Esophagus muscularis mucosa (tissue), 4 donors: ENCODE results near the gene MED25. TPM values are rescaled to one million over a fixed set of nuclear protein-coding genes. Genes with fewer than 3 reads are reported as not detected.

Experiments
- DNase-seq: peaks from one replicate; pipeline ENCODE4 v3.0.0-alpha.2; 2017; ENCODE audit errors: extremely low spot score
- H3K27ac ChIP-seq, 4 donors: fragments of 200-600 bp; sonication (generic); replicated peaks in 1 of 4; 1 replicate in 3 of 4; 2 replicates in 1 of 4; pipeline ENCODE4 v1.5.1; 2016 to 2019; ENCODE audit warnings: mild to moderate bottlenecking in 1 of 4
- H3K27me3 ChIP-seq, 4 donors: fragments of 200-600 bp; sonication (generic); one replicate each; pipeline versions ENCODE4 v1.5.1 to v1.6.0; 2016 to 2019
- H3K36me3 ChIP-seq, 4 donors: fragments of 200-600 bp; sonication (generic); one replicate each; pipeline ENCODE4 v1.5.1; 2016 to 2019
- H3K4me1 ChIP-seq, 4 donors: fragments of 200-600 bp; sonication (generic); one replicate each; pipeline ENCODE4 v1.5.1; 2016 to 2019
- H3K4me3 ChIP-seq, 4 donors: fragments of 200-600 bp; sonication (generic); 1 replicate in 2 of 4; 2 replicates in 2 of 4; pipeline ENCODE4 v1.5.1; 2016 to 2019; ENCODE audit warnings: mild to moderate bottlenecking in 4 of 4, moderate library complexity in 1 of 4
- H3K9me3 ChIP-seq, 4 donors: fragments of 200-600 bp; sonication (generic); 1 replicate in 3 of 4; 2 replicates in 1 of 4; pipeline ENCODE4 v1.5.1; 2016 to 2019
- EP300 ChIP-seq: sonication (generic); formaldehyde crosslinking; IDR thresholded peaks from one replicate; pipeline ENCODE4 v1.6.1; 2017; ENCODE audit warnings: antibody characterized with exemption
- POLR2A ChIP-seq: fragments of 450-650 bp; IDR thresholded peaks from one replicate; pipeline ENCODE4 v1.6.1; 2017; ENCODE audit warnings: antibody characterized with exemption, moderate library complexity, mild to moderate bottlenecking, low read depth
- POLR2AphosphoS5 ChIP-seq, 2 donors: sonication (generic); formaldehyde crosslinking; IDR thresholded peaks; one replicate each; pipeline ENCODE4 v1.6.1; 2017; ENCODE audit warnings: antibody characterized with exemption in 2 of 2
- WGBS: methylation state at CpG from one replicate; pipeline ENCODE4 v1.1.5; 2018; 5-methylcytosine and 5-hydroxymethylcytosine counted together
- intact Hi-C: fragments of 100-400 bp; cut with DNase I; formaldehyde crosslinking; loops from one replicate; pipeline ENCODE4 v1.15.1; 2023
- total RNA-seq, 4 donors: library from RNA; depleted of rRNA; stranded (reverse); fragments of >200 nt; gene quantifications; one replicate each; pipeline versions ENCODE4 v1.1.0 to v1.2.1, GENCODE V29; 2016
- TF ChIP-seq, protein P1 (sequence below), 3 experiments: fragments of 200-600 bp in 2 of 3; fragments of 450-650 bp in 1 of 3; sonication (generic) in 2 of 3; IDR thresholded peaks; one replicate each; pipeline ENCODE4 v1.5.1; 2017 to 2019; ENCODE audit warnings: antibody characterized with exemption in 3 of 3, mild to moderate bottlenecking in 2 of 3, moderate library complexity in 1 of 3

Gene MED25
- total RNA-seq, 4 donors from 2014 or later, result 22.5 to 36.0 (median 34.1) TPM

DNA sequence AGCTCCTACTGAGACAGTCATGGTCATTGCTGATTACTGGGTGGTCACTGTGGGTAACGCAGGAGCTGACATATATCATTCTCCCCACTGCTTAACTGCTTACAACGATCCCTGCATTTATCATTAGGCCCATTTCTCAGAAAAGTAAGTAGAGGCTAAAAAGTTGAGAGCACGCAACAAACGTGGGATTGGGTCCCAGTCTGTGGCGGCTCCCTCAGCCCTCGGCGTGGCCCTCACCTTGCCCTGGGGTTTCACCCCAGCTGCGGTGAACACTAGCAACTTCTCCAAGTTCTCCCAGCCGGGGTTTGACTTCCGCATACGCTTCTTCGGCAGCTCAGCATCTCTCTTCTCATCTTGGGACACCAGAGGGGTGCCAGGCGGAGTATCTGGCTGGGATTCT is 46.8 kb downstream of the MED25 start:
- Histone ChIP-seq H3K36me3 (peaks cover 17 to 52% (median 49%) of the 10 kb centered on the region in 4 donors), H3K4me1 (peaks cover 37 to 69% (median 59%) of the 10 kb centered on the region in 4 donors), H3K27me3 (no peaks in the 10 kb centered on the region), H3K9me3 (no peaks in the 10 kb centered on the region), H3K4me3 (peak overlapping the region in 1 of 4 donors; percentile 12), H3K27ac (peak overlapping the region; percentile 15 to 95 (median 76))
- no peak for DNase-seq
- TF ChIP-seq EP300, result no peak
- no peak for TF ChIP-seq POLR2AphosphoS5 (IDR thresholded peaks at IDR 0.05)
- TF ChIP-seq, protein P1, sequence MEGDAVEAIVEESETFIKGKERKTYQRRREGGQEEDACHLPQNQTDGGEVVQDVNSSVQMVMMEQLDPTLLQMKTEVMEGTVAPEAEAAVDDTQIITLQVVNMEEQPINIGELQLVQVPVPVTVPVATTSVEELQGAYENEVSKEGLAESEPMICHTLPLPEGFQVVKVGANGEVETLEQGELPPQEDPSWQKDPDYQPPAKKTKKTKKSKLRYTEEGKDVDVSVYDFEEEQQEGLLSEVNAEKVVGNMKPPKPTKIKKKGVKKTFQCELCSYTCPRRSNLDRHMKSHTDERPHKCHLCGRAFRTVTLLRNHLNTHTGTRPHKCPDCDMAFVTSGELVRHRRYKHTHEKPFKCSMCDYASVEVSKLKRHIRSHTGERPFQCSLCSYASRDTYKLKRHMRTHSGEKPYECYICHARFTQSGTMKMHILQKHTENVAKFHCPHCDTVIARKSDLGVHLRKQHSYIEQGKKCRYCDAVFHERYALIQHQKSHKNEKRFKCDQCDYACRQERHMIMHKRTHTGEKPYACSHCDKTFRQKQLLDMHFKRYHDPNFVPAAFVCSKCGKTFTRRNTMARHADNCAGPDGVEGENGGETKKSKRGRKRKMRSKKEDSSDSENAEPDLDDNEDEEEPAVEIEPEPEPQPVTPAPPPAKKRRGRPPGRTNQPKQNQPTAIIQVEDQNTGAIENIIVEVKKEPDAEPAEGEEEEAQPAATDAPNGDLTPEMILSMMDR (IDR thresholded peaks at IDR 0.05), result no peak
- TF ChIP-seq POLR2A, result no peak
- 88% methylated on average over 12 of the region's 13 CpGs for WGBS
- intact Hi-C loops, result no loop called here

DNA sequence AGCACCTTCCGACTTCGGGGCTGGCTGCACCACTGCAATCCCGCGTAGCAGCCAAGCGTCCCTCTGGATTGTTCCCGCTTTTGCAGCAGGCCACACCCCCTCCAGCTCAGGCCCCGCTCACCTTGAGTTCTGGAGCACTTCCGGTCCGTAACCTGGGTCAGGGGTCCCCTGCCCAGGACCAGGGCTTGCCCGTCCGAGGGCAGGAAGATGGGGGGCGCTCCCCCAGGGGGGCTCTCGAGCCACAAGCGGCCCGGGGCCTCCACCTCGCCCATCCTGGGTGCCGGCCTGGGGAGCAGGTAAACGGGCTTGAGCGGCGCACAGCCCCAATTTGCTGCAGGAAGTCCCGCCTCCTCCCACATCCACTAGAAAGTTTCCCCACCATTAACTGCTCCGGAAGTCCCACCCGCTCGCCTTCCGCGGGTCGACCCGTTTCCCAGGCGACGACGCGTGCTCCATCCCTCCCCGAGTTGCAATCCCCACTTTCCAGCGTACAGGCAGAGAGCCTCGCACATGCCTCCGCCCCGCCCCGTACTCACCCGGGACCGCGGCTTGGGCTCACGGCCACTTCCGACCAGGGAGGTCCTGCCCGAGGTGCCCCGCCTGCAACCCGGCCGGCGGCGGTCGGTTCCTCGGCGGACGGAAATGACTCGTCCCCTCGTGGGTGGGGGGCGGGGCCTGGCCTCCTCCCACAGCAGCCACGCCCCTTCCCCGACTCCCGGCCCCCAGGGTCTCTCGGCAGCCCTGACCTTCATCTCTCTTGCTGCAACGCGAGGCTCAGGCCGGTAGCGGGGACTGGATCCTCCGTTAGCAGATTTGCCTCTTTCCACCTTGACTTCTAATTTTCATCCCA is 49.1 kb downstream of the MED25 start, which contains the start of gene PNKP:
Gene PNKP (minus strand): TSS at position 644 of the 850 bp plus-strand sequence. CDS start 372 bp downstream, at position 272.
- H3K36me3 ChIP-seq, result peaks cover 6 to 45% (median 35%) of the 10 kb centered on the region in 4 donors
- H3K27me3 ChIP-seq, result no peaks in the 10 kb centered on the region
- TF ChIP-seq POLR2A (peak; percentile 57), POLR2AphosphoS5 (IDR thresholded peaks at IDR 0.05) (peak; percentile 84 to 91), EP300 (no peak)
- TF ChIP-seq, protein P1 (IDR thresholded peaks at IDR 0.05), result no peak
- WGBS, result under 1% methylated on average over 21 of the region's 65 CpGs
- H3K4me3 ChIP-seq, result peak within 1 kb of the TSS; percentile 64 to 95 (median 81)
- peak within 1 kb of the TSS; percentile 89 to 96 (median 94) for H3K27ac ChIP-seq
- DNase-seq, result peak; percentile 98
- H3K9me3 ChIP-seq, result no peaks in the 10 kb centered on the region
- intact Hi-C loops, result no loop called here
- H3K4me1 ChIP-seq, result peaks cover 41 to 62% (median 58%) of the 10 kb centered on the region in 4 donors

DNA sequence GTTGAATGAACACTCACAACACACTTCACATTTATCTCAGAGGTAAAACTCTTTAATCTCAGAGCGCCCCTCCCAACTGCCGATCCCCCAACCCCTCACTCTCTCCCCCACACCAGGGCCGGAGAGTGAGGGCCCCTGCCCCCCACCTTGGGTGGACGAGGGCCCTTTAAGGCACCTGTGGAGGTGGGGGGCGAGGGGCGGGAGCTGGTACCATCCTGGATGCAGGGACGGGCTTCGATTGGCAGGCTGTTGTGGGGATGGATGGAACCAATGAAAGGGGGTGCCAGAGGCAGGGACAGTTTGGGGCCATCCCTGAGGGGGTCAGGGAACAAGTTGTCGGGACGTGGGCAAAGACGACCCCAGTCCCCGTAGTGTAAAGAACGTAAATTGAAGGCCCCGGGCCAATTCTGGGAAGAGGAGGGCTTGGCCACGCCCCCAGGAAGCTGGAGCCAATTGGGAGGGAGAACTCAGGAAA is 51.0 kb downstream of the MED25 start:
- Histone ChIP-seq H3K27me3 (no peaks in the 10 kb centered on the region), H3K36me3 (peaks cover 2 to 39% (median 29%) of the 10 kb centered on the region in 4 donors), H3K9me3 (no peaks in the 10 kb centered on the region), H3K4me1 (peaks cover 41 to 79% (median 58%) of the 10 kb centered on the region in 4 donors), H3K4me3 (peak overlapping the region; percentile 53 to 61 (median 60)), H3K27ac (peak overlapping the region; percentile 89 to 96 (median 94))
- intact Hi-C loops, result no loop called here
- no peak for DNase-seq
- TF ChIP-seq POLR2A (no peak), EP300 (no peak), POLR2AphosphoS5 (IDR thresholded peaks at IDR 0.05) (no peak)
- TF ChIP-seq, protein P1 (IDR thresholded peaks at IDR 0.05), result no peak
- 3% methylated on average over 12 of the region's 15 CpGs for WGBS

DNA sequence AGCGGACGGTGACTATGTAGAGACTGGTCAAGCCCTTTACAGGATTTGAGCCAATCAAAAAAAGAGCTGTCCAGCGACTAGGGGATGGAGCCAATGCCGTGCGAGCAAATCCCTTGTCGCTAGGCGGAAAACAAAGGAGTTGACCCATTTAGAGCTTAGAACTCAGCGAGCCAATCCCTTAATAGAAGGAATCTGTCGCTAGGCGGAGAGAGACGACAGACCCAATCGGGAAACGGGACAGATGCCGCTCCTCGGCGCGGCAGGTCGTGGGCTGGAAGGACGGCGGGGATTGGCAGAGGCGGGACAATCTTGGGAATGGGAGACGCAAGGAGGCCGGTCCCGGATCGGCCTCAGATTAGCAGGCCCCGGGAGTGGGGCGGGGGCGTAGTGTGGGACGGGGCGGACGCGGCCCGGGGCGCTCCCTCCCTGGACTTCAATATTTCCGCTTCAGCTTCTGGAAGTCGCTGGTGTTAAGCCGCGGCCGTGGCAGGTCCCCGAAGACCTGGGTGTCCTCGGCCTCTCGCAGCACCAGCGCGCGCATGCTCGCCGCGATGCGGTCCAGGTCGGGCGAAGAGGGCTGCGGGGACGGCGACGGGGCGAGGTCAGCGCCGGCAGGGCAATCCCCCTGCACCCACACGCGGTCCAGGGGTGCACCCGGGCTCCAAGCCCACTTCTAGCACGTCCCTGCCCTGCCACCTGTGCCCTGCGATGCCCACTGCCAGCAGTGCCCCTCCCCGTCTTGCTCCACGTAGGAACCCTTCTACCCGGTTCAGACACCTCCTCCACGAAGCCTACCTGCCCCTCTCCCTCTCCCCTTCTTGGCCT is 51.6 kb downstream of the MED25 start:
- WGBS, result 0% methylated on average over 10 of the region's 67 CpGs
- Histone ChIP-seq H3K4me3 (peak overlapping the region; percentile 59 to 64 (median 60)), H3K27ac (peak overlapping the region; percentile 89 to 96 (median 94)), H3K27me3 (no peaks in the 10 kb centered on the region), H3K9me3 (no peaks in the 10 kb centered on the region), H3K4me1 (peaks cover 44 to 81% (median 61%) of the 10 kb centered on the region in 4 donors), H3K36me3 (peaks cover 0 to 39% (median 25%) of the 10 kb centered on the region in 4 donors)
- DNase-seq, result peak; percentile 99
- TF ChIP-seq EP300 (no peak), POLR2AphosphoS5 (IDR thresholded peaks at IDR 0.05) (peak in 1 of 2 donors; percentile 87), POLR2A (peak; percentile 36)
- TF ChIP-seq, protein P1 (IDR thresholded peaks at IDR 0.05), result peak in 1 of 3 experiments; percentile 15
- intact Hi-C loops, result no loop called here
